Stimulated activated CD4-positive, alpha-beta T cell treated with anti-CD3 and anti-CD28 coated beads, Interleukin-4, amount 100 ng/mL, for 48 hours (primary cell): ENCODE measurements around the gene RRAD.
"Not testable (repeated sequence)": the region's sequence is repeated elsewhere in the genome, so short reads cannot be mapped to it uniquely, and the experiment has no call there.

Experiments used
- DNase-seq, 2 donors: peaks; one replicate each; pipeline ENCODE4 v3.0.0-alpha.2; 2020; ENCODE audit warnings: low read depth in 2 of 2

Gene RRAD

DNA sequence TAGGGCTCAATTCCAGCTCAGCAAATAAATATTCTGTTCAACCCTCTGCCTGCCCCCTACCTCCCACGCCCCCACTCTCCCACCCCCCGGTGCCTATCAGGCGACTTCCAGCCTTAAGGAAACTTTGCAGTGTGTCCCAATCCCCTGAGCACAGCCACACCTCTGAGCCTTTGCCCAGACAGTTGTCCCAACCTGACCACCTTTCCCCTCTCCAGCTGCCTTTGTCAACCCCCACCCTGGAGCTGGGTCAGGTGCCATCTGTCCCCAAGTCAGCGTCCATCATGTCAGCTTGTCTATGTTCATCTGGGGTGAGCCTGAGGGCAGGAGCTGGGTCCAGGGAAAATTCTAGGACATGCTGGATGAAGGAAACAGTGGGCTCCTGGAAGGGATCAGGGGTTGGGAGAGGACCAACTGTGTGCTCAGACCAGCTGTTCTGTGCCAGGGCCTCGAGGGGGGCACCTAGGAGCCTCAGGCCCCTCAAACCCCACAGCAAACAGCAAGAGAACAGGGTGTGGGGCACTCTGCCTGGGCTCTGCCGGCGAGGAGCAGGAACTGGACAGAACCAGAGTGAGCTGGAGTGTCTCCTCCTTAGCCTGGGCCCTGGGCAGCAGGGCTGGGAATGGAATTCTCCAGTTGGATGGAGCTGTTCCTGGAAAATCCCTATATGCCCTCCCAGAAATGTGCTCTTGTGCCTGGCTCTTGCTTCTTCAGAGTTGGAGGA, 24.5 kb downstream of the RRAD start:
- DNase-seq = no peak

DNA sequence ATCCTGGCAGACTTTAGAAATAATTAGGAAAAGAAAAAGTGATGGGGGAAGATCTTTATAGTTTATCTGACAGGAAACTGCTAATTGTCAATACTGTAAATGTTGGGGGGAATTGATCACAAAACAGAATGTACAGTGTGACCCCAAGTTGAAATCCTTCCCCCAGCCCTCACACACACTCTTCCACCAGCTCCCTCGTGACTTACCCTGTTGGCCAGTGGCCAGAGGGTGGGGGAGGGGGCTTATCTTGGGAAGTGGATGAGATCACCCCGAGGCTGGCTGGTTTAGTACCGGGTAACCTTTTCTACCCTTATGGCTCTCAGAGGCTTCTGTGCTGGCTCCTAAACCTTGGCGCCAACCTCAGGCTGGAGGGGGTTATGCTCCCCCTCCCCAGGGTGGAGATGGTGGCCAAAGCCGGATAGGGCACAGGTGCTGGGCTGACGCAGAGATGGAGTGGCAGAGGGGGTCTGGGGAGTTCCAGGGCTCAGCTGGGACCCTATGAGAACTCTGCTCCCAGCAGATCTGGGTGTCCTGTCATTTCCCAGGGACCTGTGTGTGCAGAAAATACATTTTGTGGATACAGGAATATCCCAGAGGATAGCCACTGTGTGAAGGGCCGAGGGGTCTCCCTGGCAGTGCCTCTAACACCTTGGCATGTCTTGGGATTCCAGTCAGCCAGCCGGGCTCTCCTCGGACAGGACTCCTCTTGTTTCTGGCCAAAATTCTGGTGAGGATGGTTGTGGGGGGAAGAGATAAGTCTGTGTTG, 25.2 kb downstream of the RRAD start:
- no peak for DNase-seq

DNA sequence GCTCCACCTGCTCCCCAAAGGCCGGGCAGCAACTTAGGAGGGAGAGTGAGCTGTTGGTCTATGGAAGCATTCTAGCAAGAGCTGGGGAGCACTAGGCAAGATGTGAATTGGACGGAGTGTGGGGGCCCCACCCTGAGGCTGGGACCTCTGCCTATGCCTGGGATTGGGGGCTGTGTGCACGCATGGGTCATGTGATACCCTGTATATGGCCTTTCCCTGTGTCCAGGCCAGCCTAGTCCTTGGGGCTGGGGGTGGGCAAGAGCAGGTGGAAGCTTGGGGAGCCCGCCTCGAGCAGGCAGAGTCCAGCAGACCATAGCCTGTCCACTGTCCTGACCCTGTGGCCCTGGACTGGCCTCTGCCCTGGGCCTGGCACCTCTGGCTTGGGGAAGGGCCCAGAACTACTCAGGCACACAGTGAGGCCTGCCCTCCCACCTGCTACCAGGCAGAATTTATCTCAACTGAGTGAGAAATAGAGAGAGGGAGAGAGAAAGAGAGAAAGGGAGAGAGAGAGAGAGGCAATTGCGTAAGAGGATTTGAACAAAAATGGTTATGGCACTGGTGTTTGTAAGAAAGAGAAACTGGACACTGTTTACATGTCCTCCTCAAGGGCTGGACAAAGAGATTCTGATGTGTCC, 25.9 kb downstream of the RRAD start:
- no peak for DNase-seq

DNA sequence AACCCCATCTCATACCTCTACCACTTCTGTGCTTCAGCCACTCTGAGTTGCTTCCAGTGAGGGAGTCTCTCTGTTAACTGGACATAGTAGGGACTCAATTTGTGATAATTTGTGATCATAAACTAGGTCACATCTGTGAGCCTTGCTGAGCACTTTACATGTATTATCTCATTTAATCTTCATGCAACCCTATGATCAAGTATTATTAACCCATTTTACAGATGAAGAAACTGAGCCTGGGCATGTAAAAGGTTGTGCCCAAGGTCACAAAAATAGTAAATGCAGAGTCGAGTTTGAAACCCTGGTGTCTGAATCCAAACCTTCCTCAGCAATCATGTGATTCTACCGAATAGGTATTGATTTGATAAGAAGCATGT, 26.4 kb downstream of the RRAD start:
- no peak for DNase-seq

DNA sequence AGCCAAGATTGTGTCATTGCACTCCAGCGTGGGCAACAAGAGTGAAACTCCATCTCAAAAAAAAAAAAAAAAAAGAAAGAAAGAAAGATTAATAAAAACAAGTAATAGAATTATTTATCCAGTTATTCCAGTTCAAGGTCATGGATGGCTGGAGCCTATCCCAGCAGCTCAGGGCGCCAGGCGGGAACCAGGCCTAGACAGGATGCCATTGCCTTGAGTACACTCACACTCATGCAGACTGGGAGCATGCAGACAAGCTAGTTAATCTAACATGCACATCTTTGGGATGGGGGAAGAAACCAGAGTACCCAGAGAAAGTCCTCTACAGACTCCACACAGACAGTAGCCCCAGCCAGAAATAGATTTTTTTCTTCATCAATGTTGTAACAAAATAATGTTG, 27.1 kb downstream of the RRAD start:
- DNase-seq = no peak

DNA sequence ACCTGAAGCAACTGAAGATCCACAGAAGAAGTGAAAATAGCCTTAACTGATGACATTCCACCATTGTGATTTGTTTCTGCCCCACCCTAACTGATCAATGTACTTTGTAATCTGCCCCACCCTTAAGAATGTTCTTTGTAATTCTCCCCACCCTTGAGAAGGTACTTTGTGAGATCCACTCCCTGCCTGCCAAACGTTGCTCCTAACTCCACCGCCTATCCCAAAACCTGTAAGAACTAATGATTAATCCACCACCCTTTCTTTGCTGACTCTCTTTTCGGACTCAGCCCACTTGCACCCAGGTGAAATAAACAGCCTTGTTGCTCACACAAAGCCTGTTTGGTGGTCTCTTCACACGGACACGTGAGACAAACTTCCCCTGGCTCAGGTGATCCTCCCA, 28.7 kb downstream of the RRAD start:
- not testable (repeated sequence) for DNase-seq

DNA sequence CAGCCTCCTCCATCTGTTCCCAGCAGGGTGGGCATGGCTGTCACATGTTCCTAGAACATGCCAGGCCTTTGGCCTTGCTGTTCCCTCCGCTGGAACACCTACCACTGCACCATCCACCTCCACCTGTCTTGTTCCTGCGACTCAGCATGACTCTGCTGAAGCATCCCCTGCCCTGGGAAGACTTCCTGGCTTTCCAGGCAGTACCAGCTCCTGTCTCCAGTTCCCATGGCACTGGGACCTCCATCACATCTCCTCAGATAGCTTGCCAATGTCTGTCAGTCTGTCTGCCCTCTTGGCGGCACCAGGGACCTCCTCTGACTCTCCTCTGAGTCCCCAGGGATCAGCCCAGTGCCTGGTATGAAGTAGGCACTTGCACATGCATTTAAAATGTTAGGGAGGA, 29.3 kb downstream of the RRAD start:
- DNase-seq = no peak

DNA sequence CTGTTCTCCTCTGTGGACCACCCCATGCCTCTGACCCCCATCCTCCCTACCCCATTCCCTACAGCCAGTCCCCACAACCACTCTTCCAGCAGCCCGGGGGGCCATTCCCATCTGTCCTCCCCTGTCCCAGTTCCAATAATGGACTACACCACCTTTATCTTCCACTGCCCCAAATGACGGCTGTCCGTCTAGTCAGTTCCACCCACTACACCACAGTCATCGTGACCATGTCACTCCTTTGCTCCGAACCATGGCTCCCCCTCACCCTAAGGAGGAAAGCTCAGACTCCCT, 29.7 kb downstream of the RRAD start:
- DNase-seq = no peak

DNA sequence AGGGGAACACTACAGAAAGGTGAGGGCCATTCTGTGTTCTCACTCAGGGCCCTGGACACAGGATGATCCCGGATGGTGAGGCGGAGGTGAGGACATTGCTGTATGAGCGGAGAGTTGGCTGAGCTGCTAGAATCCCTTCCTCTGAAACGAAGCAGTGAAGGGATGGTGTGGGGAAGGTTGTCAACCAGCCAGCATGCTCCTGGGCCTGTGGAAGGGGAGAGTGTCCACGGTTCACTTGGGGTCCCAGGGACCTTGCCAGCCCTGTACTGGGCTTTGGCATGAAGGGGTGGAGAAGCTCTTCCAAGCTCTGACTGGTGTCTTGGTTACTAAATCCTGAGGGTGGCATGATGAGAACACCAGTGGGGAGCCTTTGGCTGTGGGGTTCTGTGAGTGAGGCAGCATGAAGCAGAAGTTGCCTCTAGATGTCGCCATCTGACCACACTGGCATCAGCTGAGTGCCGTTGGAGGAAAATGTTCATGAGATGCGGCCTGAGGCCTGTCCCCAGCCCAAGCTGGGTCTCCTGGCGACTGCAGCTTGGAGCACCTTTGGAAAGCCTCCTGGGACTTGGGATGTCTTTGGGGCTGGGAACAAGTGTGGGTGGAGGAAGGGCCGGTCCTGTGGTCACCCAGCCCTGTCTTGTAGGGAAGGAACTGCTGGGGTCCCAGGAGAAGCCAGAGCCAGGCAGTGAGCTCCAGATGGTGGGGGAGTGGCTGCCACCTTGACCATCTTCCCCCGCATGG, 30.2 kb downstream of the RRAD start:
- DNase-seq = peak in 1 of 2 donors; percentile 50

DNA sequence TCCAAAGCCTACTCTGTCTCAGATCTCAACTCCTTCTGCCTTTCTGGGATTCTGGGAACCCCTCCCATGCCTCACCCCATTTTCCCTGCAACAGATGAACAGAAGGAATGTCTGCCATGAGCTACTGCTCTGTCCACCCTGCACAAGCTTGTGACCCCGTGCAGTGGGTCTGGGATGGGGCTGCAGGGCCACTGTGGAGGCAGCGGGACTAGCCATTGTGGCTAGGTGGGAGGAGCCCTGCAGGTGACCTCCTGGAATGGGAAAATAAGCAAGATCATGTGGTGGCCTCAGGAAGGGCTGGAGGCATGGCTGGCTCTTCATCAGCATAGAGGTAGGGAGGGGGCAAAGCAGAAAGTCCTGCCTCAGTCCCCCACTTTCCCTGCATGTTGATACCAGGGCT, 31.3 kb downstream of the RRAD start:
- DNase-seq = no peak

DNA sequence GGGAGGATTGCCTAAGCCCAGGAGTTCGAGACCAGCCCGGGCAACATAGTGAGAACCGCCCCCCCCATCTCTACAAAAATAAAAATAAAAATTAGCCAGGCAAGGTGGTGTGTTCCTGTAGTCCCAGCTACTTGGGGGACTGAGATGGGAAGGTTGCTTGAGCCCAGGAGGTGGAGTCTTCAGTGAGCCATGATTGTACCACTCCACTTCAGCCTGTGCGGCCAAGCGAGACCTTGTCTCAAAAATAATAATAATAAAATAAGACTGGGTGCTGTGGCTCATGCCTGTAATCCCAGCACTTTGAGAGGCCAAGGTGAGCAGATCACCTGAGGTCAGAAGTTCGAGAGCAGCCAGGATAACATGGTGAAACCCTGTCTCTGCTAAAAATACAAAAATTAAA, 33.5 kb downstream of the RRAD start:
- DNase-seq = no peak

DNA sequence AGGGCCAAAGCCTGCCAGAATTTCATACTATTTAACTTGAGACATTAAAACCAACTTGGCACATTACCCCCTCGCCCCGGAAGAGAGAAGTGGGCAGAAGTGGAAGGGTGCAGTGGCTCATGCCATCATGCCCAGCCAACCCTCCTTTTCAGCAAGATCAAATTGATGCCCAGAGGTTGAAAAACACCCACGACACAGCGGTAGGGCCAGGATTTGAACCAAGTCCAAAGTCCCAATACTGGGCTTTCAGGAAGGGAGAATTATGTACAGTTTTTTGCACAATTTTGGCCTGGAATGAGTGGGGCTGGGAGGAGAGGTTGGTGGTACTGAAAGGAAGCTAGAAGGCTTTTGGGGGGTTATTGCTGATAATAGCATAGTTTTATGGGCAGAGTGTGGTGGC, 34.0 kb downstream of the RRAD start:
- DNase-seq = no peak

DNA sequence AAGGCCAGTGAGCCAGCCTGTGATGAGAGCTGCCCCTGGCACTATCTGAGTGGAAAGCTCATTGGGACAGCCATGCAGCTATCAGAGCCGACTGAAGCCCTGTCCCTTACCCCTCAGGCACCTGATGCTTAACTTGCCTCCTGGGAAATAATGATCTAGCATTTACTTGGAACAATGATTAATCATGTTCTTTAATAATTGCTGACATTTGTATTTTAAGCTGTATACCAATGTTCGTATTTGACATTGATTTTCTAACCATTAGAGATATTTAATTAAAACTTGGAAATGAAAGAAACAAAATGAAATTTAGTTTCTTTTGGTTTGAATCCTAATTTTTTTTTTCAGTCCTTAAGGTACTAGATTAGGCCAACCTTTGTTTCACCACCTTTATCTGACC, 34.5 kb downstream of the RRAD start:
- no peak for DNase-seq

DNA sequence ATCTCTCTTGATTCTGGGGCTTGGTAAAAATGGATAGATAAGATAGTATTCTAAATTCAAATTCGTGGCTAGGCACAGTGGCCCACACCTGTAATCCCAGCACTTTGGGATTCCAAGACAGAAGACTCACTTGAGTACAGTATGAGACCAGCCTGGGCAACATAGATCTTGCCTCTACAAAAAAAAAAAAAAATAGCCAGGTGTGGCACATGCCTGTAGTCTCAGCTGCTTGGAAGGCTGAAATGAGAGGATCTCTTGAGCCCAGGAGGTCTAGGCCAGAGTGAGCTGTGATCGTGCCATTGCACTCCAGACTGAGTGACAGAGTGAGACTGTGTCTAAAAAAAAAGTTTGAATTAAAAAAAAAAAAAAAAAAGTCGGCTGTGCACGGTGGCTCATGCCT, 35.7 kb downstream of the RRAD start:
- DNase-seq = no peak

DNA sequence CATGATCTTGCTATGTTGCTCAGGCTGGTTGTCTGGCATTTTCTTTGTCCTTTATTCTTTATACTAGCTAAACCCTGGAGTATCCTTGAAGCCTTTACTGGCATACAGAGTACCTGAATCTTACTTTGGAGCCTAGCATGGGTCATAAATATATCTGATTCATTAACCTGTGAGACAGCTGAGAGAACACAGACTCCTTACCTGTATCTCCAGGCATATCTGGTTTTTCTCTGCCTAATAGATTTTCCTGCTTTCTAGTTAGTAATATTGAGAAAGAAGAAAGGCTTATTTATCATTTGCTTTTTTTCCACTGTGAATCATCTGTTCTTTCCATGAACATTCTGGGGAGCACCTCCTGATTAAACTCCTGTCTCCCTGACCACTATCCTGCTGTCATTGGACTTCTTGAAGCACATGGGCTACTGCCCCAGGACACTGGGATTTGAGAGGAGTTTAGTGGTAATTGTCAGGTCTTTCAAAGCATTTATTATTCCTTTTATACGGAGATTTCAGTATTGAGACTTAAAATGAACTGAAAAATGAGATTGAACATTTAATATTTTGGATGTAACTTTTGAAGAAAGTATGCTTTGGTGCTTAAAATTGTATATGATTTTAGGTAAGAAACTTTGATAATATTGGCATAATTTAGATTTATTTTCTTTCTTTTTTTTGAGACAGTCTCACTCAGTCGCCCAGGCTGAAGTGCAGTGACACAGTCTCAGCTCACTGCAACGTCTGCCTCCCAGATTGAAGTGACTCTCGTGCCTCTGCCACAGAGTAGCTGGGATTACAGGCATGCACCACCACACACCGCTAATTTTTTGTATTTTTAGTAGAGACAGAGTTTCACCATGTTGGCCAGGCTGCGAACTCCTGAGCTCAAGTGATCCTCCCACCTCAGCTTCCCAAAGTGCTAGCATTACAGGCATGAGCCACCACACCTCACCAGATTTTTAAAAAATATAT, 36.4 kb downstream of the RRAD start:
- DNase-seq = no peak

DNA sequence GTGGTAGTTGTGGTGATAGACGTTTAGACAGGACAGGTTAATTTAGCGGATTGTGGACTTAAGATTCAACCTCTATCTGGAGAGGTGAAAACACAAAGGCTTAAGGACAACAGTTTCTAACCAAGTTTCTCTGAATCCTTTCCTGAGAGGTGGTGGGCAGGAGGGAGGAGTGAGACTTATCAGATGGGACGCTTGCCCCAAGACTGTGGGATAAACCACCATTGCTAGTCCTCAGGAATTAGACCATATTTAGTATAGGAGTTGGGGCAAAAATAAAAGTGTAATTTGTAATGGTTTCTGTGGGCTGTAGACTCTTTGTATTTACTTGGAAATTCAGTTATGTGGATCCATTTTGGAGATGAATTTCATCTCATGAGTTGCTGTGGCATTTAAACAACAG, 38.4 kb downstream of the RRAD start:
- DNase-seq = no peak

DNA sequence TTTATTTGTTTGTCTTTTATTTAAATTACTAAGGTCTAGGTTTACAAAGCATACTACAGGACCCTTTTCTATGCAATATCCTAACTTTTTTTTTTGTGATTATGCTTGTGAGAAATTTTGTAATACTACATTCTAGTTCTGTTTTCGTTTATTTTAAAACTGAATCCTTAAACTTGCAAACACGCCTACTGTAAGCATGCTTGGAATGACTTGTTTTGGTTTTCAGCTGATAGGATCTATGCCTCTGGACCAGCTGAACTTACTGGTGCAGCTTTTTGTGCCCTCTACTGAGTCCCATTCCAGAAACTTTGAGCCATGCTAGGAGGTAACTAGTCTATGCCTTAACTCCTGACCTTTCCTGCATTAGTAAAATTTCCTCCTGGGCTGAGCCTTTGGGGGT, 39.0 kb downstream of the RRAD start:
- DNase-seq = no peak

DNA sequence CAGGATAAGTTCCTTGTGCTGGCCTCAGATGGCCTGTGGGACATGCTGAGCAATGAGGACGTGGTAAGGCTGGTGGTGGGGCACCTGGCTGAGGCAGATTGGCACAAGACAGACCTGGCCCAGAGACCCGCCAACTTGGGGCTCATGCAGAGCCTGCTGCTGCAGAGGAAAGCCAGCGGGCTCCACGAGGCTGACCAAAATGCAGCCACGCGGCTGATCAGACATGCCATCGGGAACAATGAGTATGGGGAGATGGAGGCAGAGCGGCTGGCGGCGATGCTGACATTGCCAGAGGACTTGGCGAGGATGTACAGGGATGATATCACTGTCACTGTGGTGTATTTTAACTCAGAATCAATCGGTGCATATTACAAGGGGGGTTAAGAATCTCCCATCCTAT, 39.8 kb downstream of the RRAD start:
- DNase-seq = no peak

DNA sequence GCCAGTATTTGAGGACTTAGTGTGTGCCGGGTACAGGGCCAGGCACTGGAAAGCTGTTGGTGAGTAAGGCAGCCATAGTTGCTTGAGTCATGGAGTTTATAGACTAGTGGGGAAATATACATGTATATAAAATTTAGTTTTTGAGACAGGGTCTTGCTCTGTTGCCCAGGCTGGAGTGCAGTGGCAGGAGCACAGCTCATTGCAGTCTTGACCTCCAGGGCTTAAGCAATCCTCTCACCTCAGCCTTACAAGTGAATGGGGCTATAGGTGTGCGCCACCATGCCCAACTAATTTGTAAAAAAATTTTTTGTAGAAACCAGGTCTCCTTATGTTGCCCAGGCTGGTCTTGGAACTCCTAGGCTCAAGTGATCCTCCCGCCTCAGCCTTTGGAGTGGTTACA, 42.6 kb downstream of the RRAD start:
- DNase-seq = no peak

DNA sequence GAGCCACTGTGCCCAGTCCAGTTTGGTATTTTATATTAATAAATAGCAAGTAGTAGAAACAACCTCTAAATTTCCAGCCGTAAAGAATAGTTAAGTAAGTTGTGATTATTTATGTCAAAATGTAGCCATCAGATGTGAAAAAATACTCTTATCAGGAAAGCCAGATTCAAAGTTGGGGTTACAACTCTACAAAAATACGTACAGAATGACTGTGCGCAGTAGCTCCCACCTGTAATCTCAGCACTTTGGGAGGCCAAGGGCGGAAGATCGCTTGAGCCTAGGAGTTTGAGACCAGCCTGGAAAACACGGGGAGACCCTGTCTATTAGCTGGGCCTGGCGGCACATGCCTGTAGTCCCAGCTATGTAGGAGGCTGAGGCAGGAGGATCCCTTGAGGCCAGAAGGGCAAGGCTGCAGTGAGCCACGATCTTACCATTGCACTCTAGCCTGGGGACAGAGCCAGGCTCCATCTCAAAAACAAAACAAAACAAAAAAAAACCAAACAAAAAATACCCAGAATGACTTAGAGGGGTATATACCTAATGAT, 43.3 kb downstream of the RRAD start:
- no peak for DNase-seq

DNA sequence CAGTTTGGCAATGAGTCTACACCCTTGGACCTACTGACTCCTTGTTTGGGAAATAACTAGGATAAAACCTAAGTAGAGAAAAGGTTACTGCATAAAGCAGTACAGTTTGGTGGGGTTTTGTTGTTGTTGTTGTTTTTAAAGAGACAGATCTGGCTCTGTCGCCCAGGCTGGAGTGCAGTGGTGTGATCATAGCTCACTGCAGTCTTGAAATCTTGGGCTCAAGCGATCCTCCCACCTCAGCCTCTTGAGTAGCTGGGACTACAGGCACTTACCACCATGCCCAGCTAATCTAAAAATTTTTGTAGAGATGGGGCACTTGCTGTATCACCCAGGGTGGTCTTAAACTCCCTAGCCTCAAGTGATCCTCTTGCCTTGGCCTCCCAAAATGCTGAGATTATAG, 43.8 kb downstream of the RRAD start:
- DNase-seq = no peak
